Left ventricle myocardium inferior (tissue), 1 donor: Measurements from ENCODE around the gene PPP1R14C. TPM values are rescaled to one million over a fixed set of nuclear protein-coding genes. Genes with fewer than 3 reads are reported as not detected.

Experiments used
- DNase-seq: peaks from one replicate; pipeline ENCODE4 v3.0.0-alpha.2; 2020
- H3K27ac ChIP-seq: fragments of 200-600 bp; replicated peaks from 2 replicates; pipeline ENCODE4 v1.8.0; 2021
- H3K27me3 ChIP-seq: fragments of 200-600 bp; 2 replicates; pipeline ENCODE4 v1.8.0; 2021; ENCODE audit warnings: low read depth
- H3K36me3 ChIP-seq: fragments of 200-600 bp; 2 replicates; pipeline ENCODE4 v1.8.0; 2021
- H3K4me1 ChIP-seq: fragments of 200-600 bp; 2 replicates; pipeline ENCODE4 v1.8.0; 2021
- H3K4me3 ChIP-seq: fragments of 200-600 bp; 2 replicates; pipeline ENCODE4 v1.8.0; 2021; ENCODE audit warnings: mild to moderate bottlenecking, moderate library complexity
- H3K9me3 ChIP-seq: fragments of 200-600 bp; replicated peaks from 2 replicates; pipeline ENCODE4 v1.8.0; 2021
- intact Hi-C: fragments of 100-400 bp; cut with micrococcal nuclease; formaldehyde crosslinking; loops from one replicate; pipeline ENCODE4 v1.11.0; 2022
- total RNA-seq: library from RNA; stranded (reverse); fragmentation: NEBNext Ultra II Directional; extraction: Animal tissue kit (Norgen Biotek cat#: 25700); gene quantifications from one replicate; pipeline ENCODE4 v1.2.1, GENCODE V29; 2021
- TF ChIP-seq, protein P1 (sequence below): fragments of 200-600 bp; IDR thresholded peaks from 2 replicates; pipeline ENCODE4 v1.8.0; 2021; ENCODE audit warnings: antibody characterized with exemption, mild to moderate bottlenecking, borderline replicate concordance
- donor health status: DM: no; HTN: yes; CAD: no; lungs with severe emphysema.

PPP1R14C gene
- total RNA-seq, 1 donor from 2014 or later, result 116 TPM

DNA sequence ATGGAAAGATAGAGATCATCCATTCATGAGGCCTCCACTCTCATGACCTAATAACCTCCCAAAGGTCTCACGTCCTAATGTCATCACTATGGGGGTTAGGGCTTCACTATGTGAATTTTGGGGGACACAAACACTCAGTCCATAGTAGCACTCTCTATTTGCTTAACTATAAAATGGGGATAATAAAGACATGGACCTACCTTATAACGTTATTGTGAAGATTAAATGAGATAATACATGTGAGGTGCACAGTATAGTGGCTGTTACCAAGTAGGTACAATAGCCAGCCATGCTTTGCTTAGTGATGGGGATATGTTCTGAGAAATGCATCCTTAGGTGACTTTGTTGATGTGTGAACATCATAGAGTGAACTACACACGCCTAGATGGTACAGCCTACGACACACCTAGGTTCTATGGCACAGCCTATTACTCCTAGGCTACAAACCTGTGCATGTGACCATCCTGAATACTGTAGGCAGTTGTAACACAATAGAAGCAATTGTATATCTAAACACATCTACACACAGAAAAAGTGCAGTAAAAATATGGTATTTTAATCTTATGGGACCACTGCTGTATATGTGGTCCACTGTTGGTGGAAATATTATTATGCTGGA, 39.7 kb downstream of the PPP1R14C start:
- no peaks in the 10 kb centered on the region for H3K36me3 ChIP-seq
- TF ChIP-seq, protein P1, sequence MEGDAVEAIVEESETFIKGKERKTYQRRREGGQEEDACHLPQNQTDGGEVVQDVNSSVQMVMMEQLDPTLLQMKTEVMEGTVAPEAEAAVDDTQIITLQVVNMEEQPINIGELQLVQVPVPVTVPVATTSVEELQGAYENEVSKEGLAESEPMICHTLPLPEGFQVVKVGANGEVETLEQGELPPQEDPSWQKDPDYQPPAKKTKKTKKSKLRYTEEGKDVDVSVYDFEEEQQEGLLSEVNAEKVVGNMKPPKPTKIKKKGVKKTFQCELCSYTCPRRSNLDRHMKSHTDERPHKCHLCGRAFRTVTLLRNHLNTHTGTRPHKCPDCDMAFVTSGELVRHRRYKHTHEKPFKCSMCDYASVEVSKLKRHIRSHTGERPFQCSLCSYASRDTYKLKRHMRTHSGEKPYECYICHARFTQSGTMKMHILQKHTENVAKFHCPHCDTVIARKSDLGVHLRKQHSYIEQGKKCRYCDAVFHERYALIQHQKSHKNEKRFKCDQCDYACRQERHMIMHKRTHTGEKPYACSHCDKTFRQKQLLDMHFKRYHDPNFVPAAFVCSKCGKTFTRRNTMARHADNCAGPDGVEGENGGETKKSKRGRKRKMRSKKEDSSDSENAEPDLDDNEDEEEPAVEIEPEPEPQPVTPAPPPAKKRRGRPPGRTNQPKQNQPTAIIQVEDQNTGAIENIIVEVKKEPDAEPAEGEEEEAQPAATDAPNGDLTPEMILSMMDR, result no peak
- no peak overlapping the region for H3K4me3 ChIP-seq
- no peak for DNase-seq
- no peaks in the 10 kb centered on the region for H3K27me3 ChIP-seq
- H3K9me3 ChIP-seq, result no peaks in the 10 kb centered on the region
- H3K4me1 ChIP-seq, result peaks cover 56% of the 10 kb centered on the region
- peak overlapping the region; percentile 93 for H3K27ac ChIP-seq
- intact Hi-C loops, result no loop called here

- Histone ChIP-seq H3K4me3 (no peak overlapping the region), H3K4me1 (peaks cover 51% of the 10 kb centered on the region), H3K27ac (no peak overlapping the region), H3K9me3 (no peaks in the 10 kb centered on the region), H3K36me3 (no peaks in the 10 kb centered on the region), H3K27me3 (no peaks in the 10 kb centered on the region)
- intact Hi-C loops, result no loop called here
- TF ChIP-seq, protein P1, result no peak
- DNase-seq, result no peak
Observed at GRCh38 chr6:150183105-150183504, 40.3 kb downstream of the PPP1R14C start.

GRCh38 chr6:150183966-150184365, 41.1 kb downstream of the PPP1R14C start:
- H3K9me3 ChIP-seq, result no peaks in the 10 kb centered on the region
- peaks cover 42% of the 10 kb centered on the region for H3K4me1 ChIP-seq
- H3K36me3 ChIP-seq, result no peaks in the 10 kb centered on the region
- H3K27me3 ChIP-seq, result no peaks in the 10 kb centered on the region
- no peak overlapping the region for H3K27ac ChIP-seq
- intact Hi-C loops, result no loop called here
- TF ChIP-seq, protein P1, result no peak
- DNase-seq, result no peak
- H3K4me3 ChIP-seq, result no peak overlapping the region

GRCh38 chr6:150184850-150185731, 42.2 kb downstream of the PPP1R14C start:
- Histone ChIP-seq H3K4me1 (peaks cover 32% of the 10 kb centered on the region), H3K27ac (no peak overlapping the region), H3K36me3 (no peaks in the 10 kb centered on the region), H3K27me3 (no peaks in the 10 kb centered on the region), H3K4me3 (no peak overlapping the region), H3K9me3 (no peaks in the 10 kb centered on the region)
- intact Hi-C loops, result no loop called here
- TF ChIP-seq, protein P1, result no peak
- DNase-seq, result no peak

DNA sequence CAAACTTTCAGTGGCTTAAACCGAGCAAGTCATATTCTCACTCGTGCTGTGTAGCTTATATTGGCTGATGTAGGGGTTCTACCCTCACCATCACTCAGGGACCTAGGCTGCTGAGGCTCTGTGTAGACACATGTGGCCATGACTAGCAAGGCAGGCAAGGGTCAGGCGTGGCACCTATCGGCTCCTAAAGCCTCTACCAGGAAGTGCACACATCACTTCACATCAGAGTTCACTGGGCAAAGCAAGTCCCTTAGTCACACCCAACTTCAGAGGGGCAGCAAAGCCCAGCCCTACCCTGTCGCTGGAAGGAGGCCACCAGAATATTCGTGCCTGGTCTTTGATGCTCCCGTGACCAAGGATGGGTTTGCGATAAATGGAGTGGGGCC, 42.9 kb downstream of the PPP1R14C start:
- Histone ChIP-seq H3K4me3 (no peak overlapping the region), H3K36me3 (no peaks in the 10 kb centered on the region), H3K9me3 (no peaks in the 10 kb centered on the region), H3K4me1 (peaks cover 28% of the 10 kb centered on the region), H3K27ac (no peak overlapping the region), H3K27me3 (no peaks in the 10 kb centered on the region)
- intact Hi-C loops, result no loop called here
- TF ChIP-seq, protein P1, result no peak
- no peak for DNase-seq
